GM20431 (cell line): ENCODE results near the gene NUCB2.

Experiments used
- in situ Hi-C: fragments of 300-500 bp; cut with MseI, MboI; formaldehyde crosslinking; loops from one replicate; pipeline ENCODE4 v1.15.0; 2020; ENCODE audit warnings: low sequenced_read_pairs; ENCODE audit not compliant: unreplicated experiment

NUCB2 gene

DNA sequence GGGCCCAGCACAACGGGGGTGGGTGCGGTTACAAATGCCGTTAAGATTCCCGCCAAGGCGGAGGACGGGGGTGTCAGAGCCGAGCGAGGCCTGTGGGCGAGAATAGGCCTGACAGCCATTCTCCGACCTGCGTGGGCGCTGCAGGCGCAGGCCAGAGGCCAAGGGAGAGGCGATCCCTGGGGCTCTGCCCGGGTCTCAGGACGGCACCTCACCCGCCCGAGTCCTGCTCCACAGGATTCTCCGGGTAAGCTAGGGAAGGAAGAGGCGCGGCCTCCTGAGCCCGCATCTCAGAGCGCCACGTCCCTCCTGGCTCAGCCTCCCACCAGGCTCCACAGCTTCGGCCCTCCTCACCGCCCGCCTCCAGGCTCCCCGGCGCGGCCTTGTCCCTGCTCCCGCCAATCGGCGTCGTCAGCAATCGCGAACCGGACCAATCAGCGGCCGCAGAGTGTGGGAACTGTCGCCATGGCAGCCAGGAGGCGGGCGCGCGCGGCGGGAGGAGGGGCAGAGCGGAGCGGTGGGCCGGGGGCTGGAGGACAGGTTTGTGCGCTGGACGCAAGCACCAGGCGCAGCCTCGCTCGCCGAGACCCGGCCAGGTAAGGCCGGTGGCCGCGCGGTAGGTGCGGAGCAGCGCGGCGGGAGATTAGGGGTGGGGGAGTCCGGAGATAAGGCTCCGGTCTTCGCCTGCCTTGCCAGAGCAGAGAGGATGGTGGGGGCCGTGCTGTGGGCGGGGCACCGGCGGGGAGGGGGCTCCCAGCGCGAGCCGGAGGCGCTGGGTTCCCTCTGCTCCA lies at the start of gene NUCB2:
NUCB2 (plus strand) TSS at position 504 of the 788 bp plus-strand sequence. CDS start 18,585 bp downstream, outside the sequence.
- in situ Hi-C loops, result no loop called here

DNA sequence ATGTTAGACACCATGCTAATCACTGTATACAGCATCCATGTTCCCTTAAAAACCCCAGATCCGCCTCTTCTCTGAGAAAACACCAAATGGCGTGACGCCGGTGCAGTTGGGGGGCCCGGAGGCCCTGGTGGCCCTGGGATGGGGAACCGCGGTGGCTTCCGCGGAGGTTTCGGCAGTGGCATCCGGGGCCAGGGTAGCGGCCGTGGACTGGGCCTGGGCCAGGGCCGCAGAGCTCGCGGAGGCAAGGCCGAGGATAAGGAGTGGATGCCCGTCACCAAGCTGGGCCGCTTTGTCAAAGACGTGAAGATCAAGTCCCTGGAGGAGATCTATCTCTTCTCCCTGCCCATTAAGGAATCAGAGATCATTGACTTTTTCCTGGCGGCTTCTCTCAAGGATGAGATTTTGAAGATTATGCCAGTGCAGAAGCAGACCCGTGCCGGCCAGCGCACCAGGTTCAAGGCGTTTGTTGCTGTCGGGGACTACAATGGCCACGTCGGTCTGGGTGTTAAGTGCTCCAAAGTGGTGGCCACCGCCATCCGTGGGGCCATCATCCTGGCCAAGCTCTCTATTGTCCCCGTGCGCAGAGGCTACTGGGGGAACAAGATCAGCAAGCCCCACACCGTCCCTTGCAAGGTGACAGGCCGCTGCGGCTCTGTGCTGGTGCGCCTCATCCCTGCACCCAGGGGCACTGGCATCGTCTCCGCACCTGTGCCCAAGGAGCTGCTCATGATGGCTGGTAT lies 48.2 kb upstream of the NUCB2 start:
- in situ Hi-C loops, result loop anchor here (10.0 to 25.0 kb wide), 2 partner anchors 134 to 276 kb away; partner anchors contain the start of gene NCR3LG1

DNA sequence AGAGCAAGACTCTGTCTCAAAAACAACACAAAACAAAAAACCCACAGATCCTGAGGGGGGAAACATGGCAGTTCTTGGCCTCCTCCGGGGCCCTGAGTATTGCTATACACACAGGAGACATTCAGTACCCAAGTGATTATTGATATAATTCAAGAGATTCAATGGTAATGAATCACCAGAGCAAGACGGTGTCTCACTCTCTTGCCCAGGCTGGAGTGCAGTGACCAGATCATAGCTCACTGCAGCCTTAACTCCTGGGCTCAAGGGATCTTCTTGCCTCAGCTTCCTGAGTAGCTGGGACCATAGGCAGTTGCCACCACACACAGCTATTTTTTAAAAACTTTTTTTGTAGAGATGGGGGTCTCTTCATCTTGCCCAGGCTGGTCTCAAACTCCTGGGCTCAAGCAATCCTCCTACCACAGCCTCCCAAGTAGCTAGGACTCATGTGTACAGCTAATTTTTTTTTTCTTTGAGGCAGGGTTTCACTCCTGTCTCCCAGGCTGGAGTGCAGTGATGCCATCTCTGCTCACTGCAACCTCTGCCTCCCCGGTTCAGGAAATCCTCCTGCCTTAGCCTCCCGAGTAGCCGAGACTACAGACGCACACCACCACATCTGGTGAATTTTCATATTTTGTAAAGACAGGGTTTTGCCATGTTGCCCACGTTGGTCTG lies 46.9 kb upstream of the NUCB2 start:
- in situ Hi-C loops, result loop anchor here (10.0 to 25.0 kb wide), 2 partner anchors 133 to 275 kb away; partner anchors contain the start of gene NCR3LG1

DNA sequence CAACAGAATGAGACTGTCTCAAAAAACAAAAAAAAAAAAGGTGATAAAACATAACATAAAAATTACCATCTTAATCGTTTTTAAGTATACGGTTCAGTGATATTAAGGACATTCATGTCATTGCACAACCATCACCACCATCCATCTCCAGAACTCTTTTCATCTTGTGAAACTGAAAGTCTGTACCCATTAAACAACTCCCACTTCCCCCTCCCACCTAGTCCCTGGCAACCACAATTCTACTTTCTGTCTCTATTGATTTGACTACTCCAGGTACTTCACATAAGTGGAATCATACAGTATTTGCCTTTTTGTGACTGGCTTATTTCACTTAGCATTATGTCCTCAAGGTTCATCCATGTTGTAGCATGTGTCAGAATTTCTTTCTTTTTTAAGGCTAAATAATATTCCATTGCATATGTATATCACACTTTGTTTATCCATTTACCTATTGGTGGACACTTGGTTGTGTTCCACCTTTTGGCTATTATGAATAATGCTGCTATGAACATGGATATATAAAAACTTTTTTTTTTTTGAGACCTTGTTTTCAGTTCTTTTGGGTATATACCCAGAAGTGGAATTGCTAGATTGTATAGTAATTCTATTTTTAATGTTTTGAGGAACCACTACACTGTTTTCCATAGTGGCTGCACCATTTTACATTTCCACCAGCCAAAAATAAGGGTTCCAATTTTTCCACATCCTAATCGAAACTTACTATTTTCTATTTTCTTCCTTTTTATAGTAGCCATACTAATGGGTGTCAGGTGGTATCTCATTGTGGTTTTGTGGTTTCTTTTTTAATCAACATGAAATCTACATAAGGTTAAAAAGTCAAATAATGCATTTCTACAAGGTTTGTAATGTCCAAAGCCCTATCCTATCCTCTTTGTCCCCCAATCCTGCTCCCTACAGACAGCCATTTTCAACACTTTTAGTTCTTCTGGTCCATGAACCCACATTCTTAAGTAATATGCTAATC lies 45.4 kb upstream of the NUCB2 start:
- in situ Hi-C loops, result loop anchor here (25.0 kb wide), 1 partner anchor 131 kb away; the partner anchor contains the start of gene NCR3LG1

DNA sequence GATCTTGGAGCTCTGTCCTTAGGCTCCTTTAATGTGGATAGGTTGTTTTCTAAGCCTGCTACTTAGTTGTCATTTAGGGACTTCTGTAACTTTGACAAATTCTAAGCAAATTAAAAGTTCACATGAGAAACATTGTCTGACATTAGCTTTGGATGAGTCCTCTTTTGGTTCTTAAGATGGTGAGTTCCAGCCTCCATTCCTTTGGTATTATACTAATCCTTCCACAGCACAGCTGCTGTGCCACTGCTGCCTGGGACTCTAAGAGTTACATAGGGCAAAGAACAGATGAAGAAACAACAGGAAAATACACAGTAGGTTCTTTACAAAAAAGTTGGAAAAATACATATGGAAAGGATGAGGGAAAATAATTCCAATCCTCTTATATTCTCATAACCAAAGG lies 43.4 kb upstream of the NUCB2 start:
- in situ Hi-C loops, result loop anchor here (25.0 kb wide), 1 partner anchor 129 kb away; the partner anchor contains the start of gene NCR3LG1

DNA sequence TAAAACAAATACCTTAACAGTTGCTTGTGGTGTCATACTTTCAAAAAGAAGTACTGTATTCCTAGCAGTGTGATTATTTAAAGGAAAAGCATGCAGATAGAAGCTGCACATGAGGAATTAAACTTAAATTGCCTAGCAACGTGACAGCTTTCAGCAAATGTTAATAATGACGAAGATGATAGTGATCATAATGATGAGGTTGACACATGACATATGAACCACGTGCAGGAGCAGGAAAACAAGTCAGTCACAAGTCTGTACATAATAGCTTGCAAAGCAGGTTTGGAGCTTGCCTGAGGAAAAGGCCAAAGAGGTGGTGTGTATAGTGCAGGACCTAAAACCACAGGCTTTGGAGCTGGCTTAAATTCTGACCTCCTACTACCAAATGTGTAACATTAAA lies 38.2 kb upstream of the NUCB2 start:
- in situ Hi-C loops, result loop anchor here (25.0 kb wide), 1 partner anchor 124 kb away; the partner anchor contains the start of gene NCR3LG1

DNA sequence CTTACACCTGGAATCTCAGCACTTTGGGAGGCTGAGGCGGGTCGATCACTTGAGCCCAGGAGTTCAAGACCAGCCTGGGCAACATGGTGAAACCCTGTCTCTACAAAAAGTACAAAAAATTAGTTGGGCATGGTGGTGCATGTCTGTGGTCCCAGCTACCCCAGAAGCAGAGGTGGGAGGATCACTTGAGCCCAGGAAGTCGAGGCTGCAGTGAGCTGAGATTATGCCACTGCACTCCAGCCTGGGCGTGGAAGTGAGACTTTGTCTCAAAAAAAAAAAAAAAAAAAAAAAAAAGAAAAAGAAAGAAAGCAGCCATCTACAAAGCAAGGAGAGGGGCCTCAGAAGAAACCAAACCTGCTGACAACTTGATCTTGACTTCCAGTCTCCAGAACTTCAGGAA lies 36.6 kb upstream of the NUCB2 start:
- in situ Hi-C loops, result loop anchor here (25.0 kb wide), 1 partner anchor 122 kb away; the partner anchor contains the start of gene NCR3LG1

DNA sequence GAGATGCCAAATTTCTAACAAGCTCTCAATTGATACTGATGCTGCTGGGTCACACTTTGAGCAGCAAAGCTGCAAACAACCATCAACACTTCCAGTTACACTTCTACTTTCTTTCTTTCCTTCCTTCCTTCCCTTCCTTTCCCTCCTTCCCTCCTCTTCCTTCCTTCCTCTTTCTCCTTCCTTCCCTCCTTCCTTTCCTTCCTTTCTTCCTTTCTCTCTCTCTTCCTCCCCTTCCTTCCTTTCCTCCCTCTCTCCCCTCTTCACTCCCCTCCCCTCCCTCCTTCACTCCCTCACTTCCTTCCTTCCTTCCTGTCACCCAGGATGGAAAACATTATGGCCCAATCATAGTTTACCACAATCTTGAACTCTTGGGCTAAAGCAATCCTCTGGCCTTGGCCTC lies 35.8 kb upstream of the NUCB2 start:
- in situ Hi-C loops, result loop anchor here (25.0 kb wide), 1 partner anchor 122 kb away; the partner anchor contains the start of gene NCR3LG1

DNA sequence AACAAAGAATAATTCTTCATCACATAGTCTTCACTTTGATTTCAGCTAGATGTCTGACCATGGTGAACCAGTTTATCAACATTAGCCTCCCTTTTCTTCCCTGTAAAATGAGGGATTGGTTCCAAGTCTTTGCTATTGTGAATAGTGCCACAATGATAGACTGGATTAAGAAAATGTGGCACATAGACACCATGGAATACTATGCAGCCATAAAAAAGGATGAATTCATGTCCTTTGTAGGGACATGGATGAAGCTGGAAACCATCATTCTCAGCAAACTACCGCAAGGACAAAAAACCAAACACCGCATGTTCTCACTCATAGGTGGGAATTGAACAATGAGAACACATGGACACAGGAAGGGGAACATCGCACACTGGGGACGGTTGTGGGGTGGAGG lies 33.6 kb upstream of the NUCB2 start:
- in situ Hi-C loops, result loop anchor here (25.0 kb wide), 1 partner anchor 119 kb away; the partner anchor contains the start of gene NCR3LG1

DNA sequence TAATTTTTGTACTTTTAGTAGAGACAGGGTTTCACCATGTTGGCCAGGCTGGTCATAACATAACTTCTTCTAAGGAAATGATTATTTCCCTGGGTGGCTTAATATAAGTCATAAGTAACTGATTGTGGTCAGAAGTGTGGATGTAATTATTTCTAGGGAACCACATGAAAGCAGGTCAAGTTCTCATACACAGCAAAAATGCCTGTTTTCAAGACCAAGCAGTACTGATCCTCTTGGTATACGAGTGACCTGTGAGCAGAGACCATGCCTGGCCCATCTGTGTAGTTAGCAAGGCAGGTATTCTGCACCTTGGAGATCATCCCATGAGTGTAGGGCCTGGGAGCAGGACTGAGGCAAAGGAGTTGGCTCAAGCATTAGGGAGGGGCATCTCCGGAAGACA lies 32.5 kb upstream of the NUCB2 start:
- in situ Hi-C loops, result loop anchor here (25.0 kb wide), 1 partner anchor 118 kb away; the partner anchor contains the start of gene NCR3LG1

DNA sequence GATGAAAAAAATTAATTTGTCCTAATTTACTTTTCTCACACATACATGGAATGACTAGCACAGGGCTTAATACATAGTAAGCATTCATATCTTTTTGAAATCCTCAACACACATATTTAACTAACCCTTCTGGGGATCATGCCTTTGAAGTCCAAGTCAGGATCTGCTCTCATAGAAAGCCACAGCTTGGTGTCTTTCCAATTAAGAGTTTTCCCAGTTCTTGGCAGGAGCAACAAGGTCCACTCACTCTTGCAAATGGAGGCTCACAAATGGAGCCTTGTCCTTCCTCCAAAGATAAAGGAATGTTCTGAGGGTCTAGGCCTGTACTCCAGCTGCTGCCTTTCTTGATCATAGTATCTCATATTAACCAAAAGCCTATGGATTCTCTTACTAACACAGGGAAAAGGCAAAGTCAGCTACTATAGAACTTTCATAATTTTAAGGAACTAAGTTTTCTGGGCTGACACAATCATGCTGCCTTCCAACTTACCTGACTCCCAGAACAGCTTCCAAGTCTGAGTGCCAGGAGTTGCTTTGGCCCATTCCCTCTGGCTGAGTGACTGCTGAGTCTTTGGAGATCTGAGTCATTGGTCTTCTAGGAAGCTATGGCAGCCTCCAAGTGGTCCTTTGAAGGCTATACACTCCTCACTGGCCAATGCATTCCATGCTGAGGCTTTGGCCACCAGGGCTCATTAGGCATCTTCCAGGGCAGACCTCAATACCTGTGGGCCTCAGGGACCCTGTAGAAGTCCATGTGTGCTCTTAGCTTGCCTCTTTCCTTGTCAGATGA lies 25.8 kb upstream of the NUCB2 start:
- in situ Hi-C loops, result no loop called here

DNA sequence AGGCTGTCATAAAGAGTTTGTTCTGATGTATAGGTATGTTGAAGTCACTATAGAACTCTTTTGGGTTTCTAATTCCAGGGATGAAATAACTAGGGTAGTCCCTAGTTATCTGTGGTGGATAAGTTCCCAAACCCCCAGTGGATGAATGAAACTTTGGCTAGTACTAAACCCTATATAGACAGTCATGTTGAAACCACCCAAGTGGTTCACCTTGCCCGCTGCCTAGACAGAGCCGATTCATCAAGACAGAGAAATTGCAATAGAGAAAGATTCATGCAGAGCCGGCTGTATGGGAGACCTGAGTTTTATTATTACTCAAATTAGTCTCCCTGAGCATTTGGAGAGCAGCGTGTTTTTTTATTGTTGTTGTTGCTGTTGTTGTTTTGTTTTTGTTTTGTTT lies 23.8 kb upstream of the NUCB2 start:
- in situ Hi-C loops, result no loop called here

DNA sequence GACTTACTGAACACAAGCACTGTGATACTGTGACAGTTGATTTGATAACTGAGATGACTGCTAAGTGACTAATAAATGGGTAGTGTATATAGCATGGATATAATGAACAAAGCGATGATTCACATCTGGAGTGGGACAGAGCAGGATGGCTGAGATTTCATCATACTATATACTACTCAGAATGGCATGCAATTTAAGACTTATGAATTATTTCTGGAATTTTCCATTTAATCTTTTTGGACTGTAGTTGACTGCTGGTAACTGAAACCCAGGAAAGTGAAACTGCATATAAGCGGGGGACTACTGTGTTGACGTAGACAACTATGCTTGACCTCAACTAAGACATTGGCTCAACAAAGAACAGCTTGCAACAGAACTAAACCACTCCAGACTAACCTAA lies 20.0 kb upstream of the NUCB2 start:
- in situ Hi-C loops, result no loop called here

DNA sequence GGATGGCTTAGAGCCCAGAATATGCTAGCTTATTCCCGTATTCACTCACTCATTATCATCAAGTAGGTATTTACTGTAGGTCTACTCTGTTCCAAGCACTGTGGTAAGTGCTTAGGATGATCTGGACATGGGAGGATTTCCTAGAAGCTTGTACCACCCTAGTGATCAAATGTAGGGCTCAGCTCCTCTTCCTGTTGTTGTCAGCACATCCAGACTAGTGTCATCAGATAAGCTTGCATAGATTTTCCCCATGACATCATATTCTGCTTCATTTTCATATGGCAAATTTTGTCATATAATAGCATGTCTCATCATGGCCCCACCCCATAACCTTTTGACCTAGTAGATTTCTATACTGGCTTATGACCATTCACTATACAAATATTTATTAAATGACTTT lies 19.3 kb upstream of the NUCB2 start:
- in situ Hi-C loops, result no loop called here

DNA sequence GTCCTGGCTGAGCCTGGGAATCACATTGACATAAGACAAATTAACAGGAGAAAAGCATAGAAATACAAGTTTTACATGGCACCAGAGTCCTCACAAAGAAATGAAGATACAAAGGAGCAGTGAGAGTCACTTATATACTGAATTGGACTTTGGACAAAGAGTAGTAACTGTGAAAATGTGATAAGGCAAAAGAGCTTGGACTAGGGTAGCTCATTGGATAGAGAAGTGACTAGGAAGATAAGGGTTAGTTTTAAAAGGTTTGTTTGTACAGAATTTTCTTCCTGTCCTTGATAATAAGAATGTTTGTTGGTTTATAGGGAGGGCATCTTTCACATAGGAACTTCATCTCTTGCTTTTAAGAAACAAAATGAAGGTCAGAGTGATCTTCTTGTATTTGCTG lies 17.9 kb upstream of the NUCB2 start:
- in situ Hi-C loops, result no loop called here

DNA sequence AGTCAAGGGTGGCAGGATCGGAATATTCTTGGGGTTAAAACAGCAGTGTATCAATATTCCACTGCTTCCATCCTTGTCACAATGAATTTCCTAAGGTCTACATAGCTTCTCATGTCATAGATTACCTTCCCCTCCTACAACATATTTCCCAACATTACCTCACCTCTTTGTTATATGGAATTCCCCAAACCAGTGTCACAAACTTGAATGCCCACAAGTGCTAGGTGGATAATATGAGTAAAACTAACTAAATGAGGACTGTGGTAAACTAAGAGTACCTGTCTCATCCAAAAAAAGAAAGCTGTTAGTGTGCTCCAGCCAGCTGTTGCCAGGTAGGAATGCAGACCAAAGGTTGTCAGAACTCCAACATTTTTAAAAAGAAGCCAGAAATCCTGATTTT lies 17.0 kb upstream of the NUCB2 start:
- in situ Hi-C loops, result no loop called here

DNA sequence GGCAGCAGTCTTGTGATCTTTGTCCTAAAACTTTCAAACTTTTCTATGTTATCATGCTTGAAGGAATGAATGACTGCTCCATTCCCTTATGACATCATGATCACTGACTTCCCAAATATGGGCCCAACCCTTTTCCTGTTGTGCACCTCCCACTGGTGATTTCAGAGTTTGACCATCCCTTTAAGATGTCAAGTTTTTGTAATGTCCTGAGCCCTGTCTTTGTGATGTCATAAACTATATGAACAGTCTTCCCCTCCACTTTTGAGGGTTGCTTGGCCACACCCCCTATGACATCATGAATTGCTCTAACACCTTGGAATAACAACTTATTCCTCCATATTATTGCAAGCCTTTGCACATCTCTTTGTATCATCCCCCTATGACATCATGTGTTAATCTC lies 16.5 kb upstream of the NUCB2 start:
- in situ Hi-C loops, result no loop called here

DNA sequence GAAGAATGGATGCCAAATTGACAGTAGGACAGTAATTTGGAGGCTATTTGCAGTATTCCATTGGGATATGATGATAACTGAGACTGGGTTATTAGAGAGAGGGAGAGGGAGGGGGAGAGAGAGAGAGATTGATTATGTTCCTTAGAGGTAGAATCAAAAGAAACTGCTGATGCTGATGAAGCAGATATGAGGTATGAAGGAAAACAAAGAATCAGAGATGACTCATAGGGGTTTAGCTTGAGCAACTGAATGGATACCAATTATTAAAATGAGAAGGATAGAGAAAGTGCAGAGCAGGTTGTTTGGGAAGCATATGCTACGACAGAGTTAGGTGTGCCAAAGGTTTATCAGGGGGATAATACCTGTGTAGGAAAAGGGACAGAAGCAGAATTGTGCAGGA lies 12.8 kb upstream of the NUCB2 start:
- in situ Hi-C loops, result no loop called here
